GM12878 (cell line): ENCODE data around the gene PCLO. TPM values are rescaled to one million over a fixed set of nuclear protein-coding genes. Genes with fewer than 3 reads are reported as not detected.
"Not testable (repeated sequence)": the region's sequence is repeated elsewhere in the genome, so short reads cannot be mapped to it uniquely, and the experiment has no call there.

Source experiments
- ATAC-seq: fragments of 200-7000 bp; cut with Tn5 transposase; 3 replicates; pipeline ENCODE4 v1.9.1; 2020; ENCODE audit warnings: mild to moderate bottlenecking, moderate library complexity
- BruUV-seq: library from RNA; stranded (reverse); fragments of 400-500 nt; replicated peaks from 2 replicates; lab custom pipeline; 2021; lab: Mats Ljungman, UMichigan
- CTCF ChIA-PET: fragments of 300-600 bp; sonication (Branson Sonifier 250); formaldehyde crosslinking; extraction: SDS; loops from one replicate; lab custom pipeline; 2021; ENCODE audit warnings: inconsistent platforms; lab: Yijun Ruan, JAX
- POLR2A ChIA-PET: fragments of 350-600 bp; formaldehyde crosslinking; extraction: SDS; loops from one replicate; lab custom pipeline; 2021; ENCODE audit warnings: inconsistent platforms; lab: Charles Lee
- RAD21 ChIA-PET: fragments of 300-600 bp; sonication (Branson Sonifier 250); formaldehyde crosslinking; loops from one replicate; lab custom pipeline; 2023; ENCODE audit warnings: antibody characterized with exemption; ENCODE audit not compliant: unreplicated experiment; lab: Charles Lee
- SMC1A ChIA-PET: fragments of 300-600 bp; sonication (Branson Sonifier 250); formaldehyde crosslinking; loops from one replicate; lab custom pipeline; 2023; ENCODE audit not compliant: unreplicated experiment, uncharacterized antibody; lab: Charles Lee
- DNase-seq: peaks from one replicate; pipeline ENCODE4 v3.0.0-alpha.2; 2011; ENCODE audit warnings: low read depth, low spot score
- FAIRE-seq: peaks from 3 replicates; lab custom pipeline; 2011; peaks lifted over from hg19 to GRCh38; lab: Jason Lieb, UNC
- H2AFZ ChIP-seq: 2 replicates; pipeline ENCODE4 v1.6.0; 2011; ENCODE audit warnings: low read depth, low read length, control low read depth; ENCODE audit not compliant: control insufficient read depth
- H3K27ac ChIP-seq: 2 replicates; pipeline ENCODE4 v1.5.1; 2011; ENCODE audit warnings: control low read depth; ENCODE audit not compliant: control insufficient read depth, insufficient read depth
- H3K27me3 ChIP-seq, 2 experiments: replicated peaks in 1 of 2; 2 replicates each; pipeline versions ENCODE4 v1.6.0 to v1.6.1; 2011; ENCODE audit warnings: low read length in 1 of 2; ENCODE audit not compliant: control insufficient read depth in 2 of 2, insufficient read depth in 2 of 2
- H3K36me3 ChIP-seq, 2 experiments: 2 replicates each; pipeline ENCODE4 v1.5.1; 2011; ENCODE audit warnings: low read length in 1 of 2; ENCODE audit not compliant: control insufficient read depth in 2 of 2, insufficient read depth in 2 of 2
- H3K4me1 ChIP-seq: 2 replicates; pipeline ENCODE4 v1.6.1; 2011; ENCODE audit warnings: mild to moderate bottlenecking, low read length, moderate library complexity, mixed read lengths; ENCODE audit not compliant: control insufficient read depth, insufficient read depth
- H3K4me2 ChIP-seq: 2 replicates; pipeline ENCODE4 v1.6.0; 2011; ENCODE audit warnings: control low read depth; ENCODE audit not compliant: control insufficient read depth, insufficient read depth
- H3K4me3 ChIP-seq: fragments of 200-600 bp; sonication (generic); 2 replicates; pipeline ENCODE4 v1.5.1; 2016
- H3K79me2 ChIP-seq: 2 replicates; pipeline ENCODE4 v1.6.0; 2011; ENCODE audit warnings: low read length; ENCODE audit not compliant: control insufficient read depth, insufficient read depth
- H3K9ac ChIP-seq: 2 replicates; pipeline ENCODE4 v1.8.0; 2011; ENCODE audit warnings: low read length, control low read depth, mixed read lengths; ENCODE audit not compliant: control insufficient read depth, insufficient read depth
- H3K9me3 ChIP-seq: replicated peaks from 3 replicates; pipeline ENCODE4 v1.5.1; 2011; ENCODE audit warnings: mild to moderate bottlenecking, low read length; ENCODE audit not compliant: control insufficient read depth, insufficient read depth
- H4K20me1 ChIP-seq: 2 replicates; pipeline ENCODE4 v1.6.0; 2011; ENCODE audit not compliant: control insufficient read depth, insufficient read depth
- HDGF ChIP-seq: fragments of 450-650 bp; IDR thresholded peaks from 2 replicates; pipeline ENCODE4 v1.6.1; 2016; ENCODE audit warnings: antibody characterized with exemption
- IRF3 ChIP-seq: fragments of 450-650 bp; IDR thresholded peaks from 2 replicates; pipeline ENCODE4 v1.6.1; 2014; ENCODE audit warnings: mild to moderate bottlenecking
- NFYA ChIP-seq: IDR thresholded peaks from 2 replicates; pipeline ENCODE4 v1.6.1; 2011; ENCODE audit warnings: low read depth, mild to moderate bottlenecking, low read length, improper control_type of control experiment, borderline replicate concordance
- PAX5 ChIP-seq: IDR thresholded peaks from 2 replicates; pipeline ENCODE4 v1.6.1; 2011; ENCODE audit warnings: low read depth, low read length, borderline replicate concordance
- STAT1 ChIP-seq: fragments of 450-650 bp; conservative IDR thresholded peaks from 2 replicates; pipeline ENCODE4 v1.6.1; 2014; ENCODE audit warnings: antibody characterized with exemption, mild to moderate bottlenecking
- ZBTB11 ChIP-seq: fragments of 450-650 bp; formaldehyde crosslinking; IDR thresholded peaks from 2 replicates; pipeline ENCODE4 v1.5.0; 2022; ENCODE audit warnings: mild to moderate bottlenecking, missing genetic modification characterization
- ZBTB33 ChIP-seq: fragments of 450-650 bp; IDR thresholded peaks from 2 replicates; pipeline ENCODE4 v1.6.1; 2017; ENCODE audit warnings: mild to moderate bottlenecking
- WGBS: methylation state at CpG from one replicate; pipeline ENCODE4 v1.1.6; 2016; ENCODE audit warnings: low lambda C conversion rate; ENCODE audit not compliant: insufficient replicate concordance, insufficient coverage; ENCODE audit errors: missing lambda C conversion rate; 5-methylcytosine and 5-hydroxymethylcytosine counted together
- in situ Hi-C: fragments of 300-500 bp; cut with MboI; formaldehyde crosslinking; loops from 9 replicates; pipeline ENCODE4 v1.14.3; 2018; ENCODE audit warnings: mixed read lengths
- intact Hi-C: fragments of 100-400 bp; cut with micrococcal nuclease; formaldehyde crosslinking; loops from one replicate; pipeline ENCODE4 v1.14.2; 2022; ENCODE audit not compliant: unreplicated experiment
- polyA plus RNA-seq, 11 experiments: library from polyadenylated mRNA; depleted of rRNA in 4 of 11; unstranded in 6 of 11; stranded (reverse) in 5 of 11; fragments of >200 nt; fragmentation: Nextera tagmentation in 4 of 11; fragmentation: Illumina TruSeq in 1 of 11; extraction: Ambion mirVana in 4 of 11; extraction: Trizol in 1 of 11; gene quantifications; 1 replicate in 1 of 11; 2 replicates in 10 of 11; pipeline versions ENCODE4 v1.2.1 to v1.2.3, GENCODE V29; 2011 to 2016; ENCODE audit warnings: inconsistent platforms in 2 of 11, missing spikeins in 2 of 11, low read depth in 1 of 11
- total RNA-seq, 4 experiments: library from RNA; depleted of rRNA in 3 of 4; stranded (reverse); fragments of >200 nt in 3 of 4; fragmentation: Illumina TruSeq in 1 of 4; extraction: Trizol in 1 of 4; gene quantifications; 2 replicates each; pipeline versions ENCODE4 v1.2.1 to v1.2.3, GENCODE V29; 2013 to 2021

Gene PCLO
- total and polyA plus RNA-seq, 10 of the 15 experiments (the other 5 are each of a cell fraction or from before 2014, with no cell fraction given) = 0.01 to 0.08 (median 0.03) TPM; not detected in 6

GRCh38 chr7:82897500-82897899 is 265.2 kb downstream of the PCLO start:
- BruUV-seq = no TSS peak
- intact Hi-C loops (no loop called here), in situ Hi-C loops (no loop called here)
- no peak for ATAC-seq
- H2AFZ ChIP-seq = no peak overlapping the region
- TF ChIP-seq HDGF (no peak), ZBTB11 (CRISPR knock-in tag) (no peak), ZBTB33 (no peak), NFYA (no peak), IRF3 (no peak), PAX5 (no peak), STAT1 (no peak)
- no peak overlapping the region for H3K4me2 ChIP-seq
- 0% methylated on average over 3 of the region's 3 CpGs for WGBS
- no peak overlapping the region for H3K27ac ChIP-seq
- no peak overlapping the region for H3K9ac ChIP-seq
- no peaks in the 10 kb centered on the region for H3K36me3 ChIP-seq
- ChIA-PET RAD21 (no interaction called here), POLR2A (no interaction called here), CTCF (no interaction called here), SMC1A (no interaction called here)
- no peak for FAIRE-seq
- H3K27me3 ChIP-seq = no peaks in the 10 kb centered on the region
- H3K4me1 ChIP-seq = no peaks in the 10 kb centered on the region
- no peaks in the 10 kb centered on the region for H3K79me2 ChIP-seq
- DNase-seq = no peak
- H3K4me3 ChIP-seq = no peak overlapping the region
- H4K20me1 ChIP-seq = no peaks in the 10 kb centered on the region
- H3K9me3 ChIP-seq = no peaks in the 10 kb centered on the region

GRCh38 chr7:82894341-82894740 is 268.3 kb downstream of the PCLO start:
- BruUV-seq, ATAC-seq, SMC1A ChIA-PET, H4K20me1 ChIP-seq, RAD21 ChIA-PET, H2AFZ ChIP-seq, H3K27me3 ChIP-seq, H3K79me2 ChIP-seq, H3K4me1 ChIP-seq, H3K4me2 ChIP-seq, DNase-seq, H3K27ac ChIP-seq, CTCF ChIA-PET, in situ Hi-C loops, H3K4me3 ChIP-seq, H3K36me3 ChIP-seq, FAIRE-seq, POLR2A ChIA-PET, intact Hi-C loops, H3K9ac ChIP-seq, H3K9me3 ChIP-seq: not testable (repeated sequence)
- WGBS = 21% methylated on average over 7 of the region's 7 CpGs
